Vagina (tissue), 2 donors: ENCODE data around the gene ANKRD52. TPM values are rescaled to one million over a fixed set of nuclear protein-coding genes. Genes with fewer than 3 reads are reported as not detected.

Source experiments
- DNase-seq, 2 donors: peaks; one replicate each; pipeline ENCODE4 v3.0.0-alpha.2; 2017; ENCODE audit errors: extremely low spot score in 2 of 2
- H3K27ac ChIP-seq: fragments of 200-600 bp; sonication (generic); one replicate; pipeline ENCODE4 v1.5.1; 2019
- H3K27me3 ChIP-seq: fragments of 200-600 bp; sonication (generic); one replicate; pipeline ENCODE4 v1.5.1; 2019
- H3K36me3 ChIP-seq, 2 donors: fragments of 200-600 bp; sonication (generic); one replicate each; pipeline ENCODE4 v1.5.1; 2017 to 2019
- H3K4me1 ChIP-seq: fragments of 200-600 bp; sonication (generic); one replicate; pipeline ENCODE4 v1.5.1; 2019
- H3K4me3 ChIP-seq, 2 donors: fragments of 200-600 bp; sonication (generic); 1 replicate in 1 of 2; 2 replicates in 1 of 2; pipeline ENCODE4 v1.5.1; 2016 to 2019
- H3K9me3 ChIP-seq: fragments of 200-600 bp; sonication (generic); one replicate; pipeline ENCODE4 v1.5.1; 2019
- CTCF ChIP-seq, 3 experiments: fragments of 450-650 bp in 2 of 3; fragments of 200-600 bp in 1 of 3; sonication (generic) in 1 of 3; IDR thresholded peaks; one replicate each; pipeline ENCODE4 v1.5.1; 2017 to 2019; ENCODE audit warnings: antibody characterized with exemption in 3 of 3, mild to moderate bottlenecking in 2 of 3, moderate library complexity in 2 of 3
- POLR2A ChIP-seq, 2 donors: fragments of 450-650 bp; IDR thresholded peaks; one replicate each; pipeline ENCODE4 v1.6.1; 2017; ENCODE audit warnings: antibody characterized with exemption in 2 of 2, mild to moderate bottlenecking in 2 of 2, moderate library complexity in 2 of 2
- POLR2AphosphoS5 ChIP-seq, 2 donors: sonication (generic); formaldehyde crosslinking; IDR thresholded peaks; one replicate each; pipeline ENCODE4 v1.9.0; 2017; ENCODE audit warnings: antibody characterized with exemption in 2 of 2, mild to moderate bottlenecking in 2 of 2, low read depth in 1 of 2; ENCODE audit not compliant: insufficient read depth in 1 of 2
- intact Hi-C: fragments of 100-400 bp; cut with DNase I; formaldehyde crosslinking; loops from one replicate; pipeline ENCODE4 v1.15.1; 2023
- total RNA-seq: library from RNA; depleted of rRNA; stranded (reverse); fragments of >200 nt; gene quantifications from one replicate; pipeline ENCODE4 v1.2.3, GENCODE V29; 2016

Gene ANKRD52
- total RNA-seq, 1 donor from 2014 or later, result 22.6 TPM

- H3K27ac ChIP-seq, result peak overlapping the region; percentile 94
- no peak for TF ChIP-seq POLR2A (IDR thresholded peaks at IDR 0.05)
- peak in 1 of 2 donors; percentile 23 for TF ChIP-seq POLR2AphosphoS5 (IDR thresholded peaks at IDR 0.05; ENCODE audit: insufficient read depth in 1 of 2, low read depth in 1 of 2)
- H3K27me3 ChIP-seq, result no peaks in the 10 kb centered on the region
- H3K9me3 ChIP-seq, result no peaks in the 10 kb centered on the region
- peaks cover 28% of the 10 kb centered on the region for H3K4me1 ChIP-seq
- no peak for DNase-seq
- peaks cover 0 to 24% of the 10 kb centered on the region in 2 donors for H3K36me3 ChIP-seq
- peak overlapping the region; percentile 80 to 93 for H3K4me3 ChIP-seq
- intact Hi-C loops, result loop anchor here (2.0 kb wide), 1 partner anchor 70 kb away; the partner anchor contains the start of gene ZC3H10
These were observed 69.4 kb downstream of the ANKRD52 start for GRCh38 chr12:56188778-56189098.

GRCh38 chr12:56188131-56188777 lies 69.9 kb downstream of the ANKRD52 start:
- intact Hi-C loops, result loop anchor here (2.0 kb wide), 1 partner anchor 69 kb away; the partner anchor contains the start of gene ZC3H10
- H3K36me3 ChIP-seq, result peaks cover 0 to 29% of the 10 kb centered on the region in 2 donors
- peak overlapping the region; percentile 80 to 93 for H3K4me3 ChIP-seq
- H3K27ac ChIP-seq, result peak overlapping the region; percentile 94
- TF ChIP-seq CTCF (IDR thresholded peaks at IDR 0.05) (no peak), POLR2AphosphoS5 (IDR thresholded peaks at IDR 0.05; ENCODE audit: insufficient read depth in 1 of 2, low read depth in 1 of 2) (no peak), POLR2A (IDR thresholded peaks at IDR 0.05) (no peak)
- no peak for DNase-seq
- H3K9me3 ChIP-seq, result no peaks in the 10 kb centered on the region
- H3K4me1 ChIP-seq, result peaks cover 28% of the 10 kb centered on the region
- H3K27me3 ChIP-seq, result no peaks in the 10 kb centered on the region

Other genes with a start within 250 kb of the ANKRD52 start
- 4.4 TPM for gene IKZF4, start 237.3 kb downstream of the ANKRD52 start, total RNA-seq
- 597 TPM for gene RPS26, start 216.5 kb downstream of the ANKRD52 start, total RNA-seq
- gene ERBB3, start 178.2 kb downstream of the ANKRD52 start, total RNA-seq, result 53.8 TPM
- 116 TPM for gene PA2G4, start 153.8 kb downstream of the ANKRD52 start, total RNA-seq
- gene RPL41, start 141.8 kb downstream of the ANKRD52 start, total RNA-seq, result 2,458 TPM
- gene ZC3H10, start 140.1 kb downstream of the ANKRD52 start, total RNA-seq, result 2.0 TPM
- gene ESYT1, start 130.1 kb downstream of the ANKRD52 start, total RNA-seq, result 140 TPM
- gene MYL6B, start 105.8 kb downstream of the ANKRD52 start, total RNA-seq, result 40.8 TPM
- gene MYL6, start 100.0 kb downstream of the ANKRD52 start, total RNA-seq, result 2,285 TPM
- 95.3 TPM for gene SMARCC2, start 68.9 kb downstream of the ANKRD52 start, total RNA-seq
- 79.6 TPM for gene RNF41, start 36.5 kb downstream of the ANKRD52 start, total RNA-seq
- gene NABP2, start 34.0 kb downstream of the ANKRD52 start, total RNA-seq, result 20.4 TPM
- not detected for gene SLC39A5, start 28.3 kb downstream of the ANKRD52 start, total RNA-seq
- 10.1 TPM for gene COQ10A, start 8.6 kb upstream of the ANKRD52 start, total RNA-seq
- gene CS, start 41.9 kb upstream of the ANKRD52 start, total RNA-seq, result 140 TPM
- 65.6 TPM for gene CNPY2, start 57.6 kb upstream of the ANKRD52 start, total RNA-seq
- gene PAN2, start 75.6 kb upstream of the ANKRD52 start, total RNA-seq, result 37.6 TPM
- not detected for gene IL23A, start 80.5 kb upstream of the ANKRD52 start, total RNA-seq
- 109 TPM for gene STAT2, start 101.7 kb upstream of the ANKRD52 start, total RNA-seq
- gene APOF, start 104.5 kb upstream of the ANKRD52 start, total RNA-seq, result not detected
- 6.1 TPM for gene TIMELESS, start 191.0 kb upstream of the ANKRD52 start, total RNA-seq
- not detected for gene MIP, start 196.3 kb upstream of the ANKRD52 start, total RNA-seq
- 1.7 TPM for gene SPRYD4, start 210.2 kb upstream of the ANKRD52 start, total RNA-seq
- 5.2 TPM for gene GLS2, start 229.8 kb upstream of the ANKRD52 start, total RNA-seq